ENCODE measurements around the gene OR10H1.
A peak's percentile ranks its signal among the peaks of the same experiment; 100 is the strongest.

GRCh38 chr19:15836330-15837220 is 21.1 kb upstream of the OR10H1 start:
- no peak for TF ChIP-seq CTCF (IDR thresholded peaks at IDR 0.05)
- TF ChIP-seq POLR2A (IDR thresholded peaks at IDR 0.05), result peak; percentile 85 to 96 (median 96)
